Islet of Langerhans (tissue), 1 donor: ENCODE measurements around the gene TMCO4.

Experiments used
- FAIRE-seq: peaks from one replicate; lab custom pipeline; 2011; peaks lifted over from hg19 to GRCh38; lab: Jason Lieb, UNC

The TMCO4 gene

DNA sequence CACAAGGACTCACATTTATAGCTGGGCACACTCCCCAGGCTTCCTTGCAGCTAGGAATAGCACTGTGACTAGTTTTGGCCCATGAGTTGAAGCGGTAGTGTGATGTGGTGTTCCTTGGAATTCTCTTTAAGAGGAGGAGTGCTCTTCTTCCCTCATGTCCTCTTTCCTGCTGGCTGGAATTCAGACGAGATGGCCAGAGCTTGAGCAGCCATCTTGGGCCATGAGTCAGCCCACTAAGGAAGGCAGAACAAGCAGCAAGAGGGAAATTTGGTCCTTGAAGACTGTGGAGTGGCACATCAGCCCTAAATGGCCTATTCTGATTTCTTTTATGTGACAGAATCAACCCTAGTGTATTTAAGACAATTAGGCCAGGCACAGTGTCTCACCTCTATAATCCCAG lies 115.0 kb downstream of the TMCO4 start:
- no peak for FAIRE-seq

- no peak for FAIRE-seq
Measured at GRCh38 chr1:19683351-19683750, 116.4 kb downstream of the TMCO4 start.

DNA sequence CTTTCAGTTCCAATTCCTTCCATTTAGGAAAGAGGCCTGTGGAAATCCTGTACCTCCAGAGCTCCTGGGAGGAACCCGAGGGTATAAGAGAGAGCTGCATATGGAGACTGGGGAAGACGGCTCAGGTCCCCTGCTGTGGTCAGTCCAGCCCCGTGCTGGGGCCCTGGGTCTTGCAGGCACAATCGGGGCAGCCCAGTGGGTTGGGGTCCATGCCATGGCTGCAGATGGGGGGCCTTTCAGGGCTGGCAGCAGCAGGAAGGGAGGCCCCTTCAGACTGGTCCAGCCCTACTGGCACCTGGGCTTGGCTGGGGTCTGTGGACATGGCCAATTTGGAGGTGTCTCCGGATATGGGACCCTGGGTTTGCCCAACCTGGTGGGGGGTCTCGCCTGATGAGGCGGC lies 116.8 kb downstream of the TMCO4 start:
- no peak for FAIRE-seq

DNA sequence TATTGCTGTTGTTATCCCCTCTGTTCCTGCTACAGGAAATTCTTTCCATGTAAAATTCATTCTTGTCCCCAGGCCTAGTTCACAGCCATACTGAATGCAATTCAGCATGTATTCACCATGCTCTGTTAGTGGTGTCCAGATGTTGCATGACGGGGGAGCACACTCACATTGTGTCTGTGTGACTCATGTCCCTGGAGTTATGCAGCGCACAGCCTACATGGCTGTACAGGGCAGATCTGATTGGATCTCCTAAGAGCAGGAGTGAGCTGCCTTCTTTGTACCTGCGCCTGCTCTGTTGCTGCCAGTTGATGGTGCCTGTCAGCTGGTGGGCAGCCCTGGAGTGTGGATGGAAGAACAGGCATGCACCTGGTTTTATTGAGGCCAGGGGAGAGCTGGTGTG lies 117.5 kb downstream of the TMCO4 start:
- FAIRE-seq, result no peak

DNA sequence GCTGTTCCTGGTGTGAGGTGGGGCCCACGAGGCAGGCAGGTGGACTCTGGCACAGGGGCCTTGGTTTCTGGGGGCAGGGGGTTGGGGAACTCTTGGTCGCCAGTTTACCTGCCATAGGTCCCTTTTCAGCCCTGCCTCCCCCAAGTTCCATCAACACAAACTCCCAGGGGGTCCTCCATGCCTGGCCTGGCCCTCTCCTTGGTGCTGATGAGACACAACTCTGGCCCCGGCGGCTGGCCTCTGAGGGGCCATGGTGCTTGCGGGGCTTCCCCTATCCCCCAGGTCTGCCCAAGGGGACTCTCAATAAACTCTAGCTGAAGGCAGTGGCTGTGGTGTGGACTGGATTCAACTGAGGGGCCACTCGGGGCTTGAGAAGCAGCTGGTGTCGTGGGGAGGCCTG lies 119.1 kb downstream of the TMCO4 start:
- no peak for FAIRE-seq

- FAIRE-seq, result no peak
Measured at GRCh38 chr1:19679691-19680090, 120.0 kb downstream of the TMCO4 start.

DNA sequence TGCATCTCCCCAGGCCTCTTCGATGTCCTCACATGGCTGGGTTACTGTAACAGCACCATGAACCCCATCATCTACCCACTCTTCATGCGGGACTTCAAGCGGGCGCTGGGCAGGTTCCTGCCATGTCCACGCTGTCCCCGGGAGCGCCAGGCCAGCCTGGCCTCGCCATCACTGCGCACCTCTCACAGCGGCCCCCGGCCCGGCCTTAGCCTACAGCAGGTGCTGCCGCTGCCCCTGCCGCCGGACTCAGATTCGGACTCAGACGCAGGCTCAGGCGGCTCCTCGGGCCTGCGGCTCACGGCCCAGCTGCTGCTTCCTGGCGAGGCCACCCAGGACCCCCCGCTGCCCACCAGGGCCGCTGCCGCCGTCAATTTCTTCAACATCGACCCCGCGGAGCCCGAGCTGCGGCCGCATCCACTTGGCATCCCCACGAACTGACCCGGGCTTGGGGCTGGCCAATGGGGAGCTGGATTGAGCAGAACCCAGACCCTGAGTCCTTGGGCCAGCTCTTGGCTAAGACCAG lies 120.7 kb downstream of the TMCO4 start:
- FAIRE-seq, result no peak

GRCh38 chr1:19678493-19678892 lies 121.2 kb downstream of the TMCO4 start:
- FAIRE-seq, result no peak

GRCh38 chr1:19676438-19676922 lies 123.2 kb downstream of the TMCO4 start:
- no peak for FAIRE-seq

GRCh38 chr1:19675797-19676196 lies 123.9 kb downstream of the TMCO4 start:
- no peak for FAIRE-seq

- no peak for FAIRE-seq
Measured at GRCh38 chr1:19672237-19672636, 127.5 kb downstream of the TMCO4 start.

DNA sequence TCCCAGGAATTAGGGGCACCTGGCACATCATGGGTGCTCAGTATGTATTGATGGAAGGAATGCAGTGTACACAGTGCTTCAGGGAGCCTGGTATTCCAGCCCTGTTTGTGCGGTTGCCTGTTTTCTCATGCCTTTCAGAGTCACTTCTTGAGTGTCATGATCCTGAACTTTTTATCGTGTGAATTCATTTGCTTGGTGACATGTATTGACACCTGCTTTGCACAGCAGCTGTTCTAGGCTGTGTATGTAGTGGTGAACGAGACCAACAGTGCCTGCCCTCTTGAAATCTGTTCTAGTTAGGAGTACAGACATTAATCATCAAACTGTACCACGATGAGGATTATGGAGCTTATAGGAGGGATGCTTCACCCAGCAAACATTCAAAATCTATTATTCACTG lies 128.9 kb downstream of the TMCO4 start:
- no peak for FAIRE-seq

- no peak for FAIRE-seq
Measured at GRCh38 chr1:19668888-19669287, 130.8 kb downstream of the TMCO4 start.

- FAIRE-seq, result no peak
Measured at GRCh38 chr1:19665496-19666465, 133.9 kb downstream of the TMCO4 start.

GRCh38 chr1:19665186-19665495 lies 134.6 kb downstream of the TMCO4 start:
- no peak for FAIRE-seq

- no peak for FAIRE-seq
Measured at GRCh38 chr1:19664453-19665185, 135.1 kb downstream of the TMCO4 start, which contains the start of gene HTR6. Gene HTR6, plus strand, starts transcription at chr1:19664875. Its CDS starts 879 bp downstream, at chr1:19665754.

DNA sequence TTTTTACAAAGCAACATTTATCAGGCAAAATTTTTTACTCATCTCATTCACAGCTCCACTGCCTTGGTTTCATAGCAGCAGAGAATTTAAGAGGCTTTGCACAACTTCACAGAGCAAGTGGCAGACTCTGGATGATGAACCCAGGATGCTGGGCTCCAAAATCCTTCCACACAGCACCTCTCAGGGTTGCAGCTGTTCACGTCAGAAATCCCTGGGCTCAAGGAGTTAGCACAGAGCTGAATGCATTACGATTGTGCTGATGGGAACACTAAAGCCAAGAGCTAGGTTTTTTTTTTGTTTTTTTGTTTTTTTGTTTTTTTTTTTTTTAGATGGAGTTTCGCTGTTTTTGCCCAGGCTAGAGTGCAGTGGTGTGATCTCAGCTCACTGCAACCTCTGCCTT lies 137.4 kb downstream of the TMCO4 start:
- no peak for FAIRE-seq

- FAIRE-seq, result peak; percentile 98
Measured at GRCh38 chr1:19661721-19662228, 137.9 kb downstream of the TMCO4 start.

DNA sequence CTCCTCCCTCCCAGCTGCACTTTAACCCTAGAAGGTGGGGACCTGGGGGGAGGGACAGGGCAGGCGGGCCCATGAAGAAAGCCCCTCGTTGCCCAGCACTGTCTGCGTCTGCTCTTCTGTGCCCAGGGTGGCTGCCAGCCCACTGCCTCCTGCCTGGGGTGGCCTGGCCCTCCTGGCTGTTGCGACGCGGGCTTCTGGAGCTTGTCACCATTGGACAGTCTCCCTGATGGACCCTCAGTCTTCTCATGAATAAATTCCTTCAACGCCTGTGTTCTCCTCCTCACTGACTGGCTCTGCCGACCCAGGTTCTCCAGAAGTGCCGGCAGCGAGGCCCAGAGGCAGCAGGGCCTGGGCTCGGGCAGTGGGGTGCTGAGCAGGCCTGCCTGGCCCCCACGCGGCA lies 141.5 kb downstream of the TMCO4 start:
- FAIRE-seq, result no peak

DNA sequence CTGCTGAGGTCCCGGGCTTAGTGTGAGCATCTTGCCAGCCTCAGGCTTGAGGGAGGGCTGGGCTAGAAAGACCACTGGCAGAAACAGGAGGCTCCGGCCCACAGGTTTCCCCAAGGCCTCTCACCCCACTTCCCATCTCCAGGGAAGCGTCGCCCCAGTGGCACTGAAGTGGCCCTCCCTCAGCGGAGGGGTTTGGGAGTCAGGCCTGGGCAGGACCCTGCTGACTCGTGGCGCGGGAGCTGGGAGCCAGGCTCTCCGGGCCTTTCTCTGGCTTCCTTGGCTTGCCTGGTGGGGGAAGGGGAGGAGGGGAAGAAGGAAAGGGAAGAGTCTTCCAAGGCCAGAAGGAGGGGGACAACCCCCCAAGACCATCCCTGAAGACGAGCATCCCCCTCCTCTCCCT lies 142.2 kb downstream of the TMCO4 start:
- FAIRE-seq, result no peak

DNA sequence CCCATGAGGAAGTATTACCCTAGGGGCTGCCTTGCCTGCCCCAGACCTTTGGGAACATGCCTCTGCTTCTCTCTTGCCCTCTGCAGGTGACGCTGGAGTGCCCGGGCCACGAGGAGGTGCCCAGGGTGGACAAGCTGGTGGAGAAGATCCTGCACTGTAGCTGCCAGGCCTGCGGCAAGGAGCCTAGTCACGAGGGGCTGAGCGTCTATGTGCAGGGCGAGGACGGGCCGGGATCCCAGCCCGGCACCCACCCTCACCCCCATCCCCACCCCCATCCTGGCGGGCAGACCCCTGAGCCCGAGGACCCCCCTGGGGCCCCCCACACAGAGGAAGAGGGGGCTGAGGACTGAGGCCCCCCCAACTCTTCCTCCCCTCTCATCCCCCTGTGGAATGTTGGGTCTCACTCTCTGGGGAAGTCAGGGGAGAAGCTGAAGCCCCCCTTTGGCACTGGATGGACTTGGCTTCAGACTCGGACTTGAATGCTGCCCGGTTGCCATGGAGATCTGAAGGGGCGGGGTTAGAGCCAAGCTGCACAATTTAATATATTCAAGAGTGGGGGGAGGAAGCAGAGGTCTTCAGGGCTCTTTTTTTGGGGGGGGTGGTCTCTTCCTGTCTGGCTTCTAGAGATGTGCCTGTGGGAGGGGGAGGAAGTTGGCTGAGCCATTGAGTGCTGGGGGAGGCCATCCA lies 142.8 kb downstream of the TMCO4 start:
- FAIRE-seq, result no peak

- FAIRE-seq, result no peak
Measured at GRCh38 chr1:19656134-19656779, 143.5 kb downstream of the TMCO4 start.
